HepG2 (cell line): ENCODE data around the gene GGT1. TPM values are rescaled to one million over a fixed set of nuclear protein-coding genes. Genes with fewer than 3 reads are reported as not detected.

Experiments
- CAMTA2 ChIP-seq: sonication (generic); formaldehyde crosslinking; IDR thresholded peaks from 2 replicates; pipeline ENCODE4 v1.4.0; 2020; ENCODE audit warnings: mild to moderate bottlenecking, missing genetic modification reagents, borderline replicate concordance
- CHD2 ChIP-seq: IDR thresholded peaks from 2 replicates; pipeline ENCODE4 v1.6.1; 2011; ENCODE audit warnings: low read depth, low read length, improper control_type of control experiment
- EP300 ChIP-seq, 3 experiments: sonication (generic) in 1 of 3; formaldehyde crosslinking in 1 of 3; IDR thresholded peaks; 2 replicates each; pipeline versions ENCODE4 v1.5.1 to v1.6.1; 2011 to 2020; ENCODE audit warnings: low read depth in 2 of 3, low read length in 2 of 3, borderline replicate concordance in 1 of 3, improper control_type of control experiment in 1 of 3, mild to moderate bottlenecking in 1 of 3, missing genetic modification reagents in 1 of 3, moderate library complexity in 1 of 3
- MAFF ChIP-seq: IDR thresholded peaks from 2 replicates; pipeline ENCODE4 v1.6.1; 2011; ENCODE audit warnings: low read depth, low read length, improper control_type of control experiment
- MBNL3 ChIP-seq: fragments of 250-450 bp; sonication (Bioruptor Pico); conservative IDR thresholded peaks from 2 replicates; pipeline ENCODE4 v1.8.0; 2022; ENCODE audit warnings: mild to moderate bottlenecking, inconsistent platforms
- MYNN ChIP-seq: sonication (generic); formaldehyde crosslinking; IDR thresholded peaks from 2 replicates; pipeline ENCODE4 v1.4.0; 2020; ENCODE audit warnings: mild to moderate bottlenecking, low read depth, missing genetic modification reagents
- NCOA5 ChIP-seq: sonication (generic); formaldehyde crosslinking; IDR thresholded peaks from 2 replicates; pipeline ENCODE4 v1.4.0; 2020; ENCODE audit warnings: missing genetic modification reagents
- NCOR1 ChIP-seq: fragments of 200-600 bp; sonication (generic); IDR thresholded peaks from 2 replicates; pipeline ENCODE4 v1.7.0; 2017; ENCODE audit warnings: antibody characterized with exemption, low read length, borderline replicate concordance
- NFYB ChIP-seq: sonication (generic); formaldehyde crosslinking; IDR thresholded peaks from 2 replicates; pipeline ENCODE4 v1.4.0; 2020; ENCODE audit warnings: missing genetic modification reagents
- ONECUT2 ChIP-seq: sonication (generic); formaldehyde crosslinking; IDR thresholded peaks from 2 replicates; pipeline ENCODE4 v1.4.0; 2020; ENCODE audit warnings: missing genetic modification reagents
- POLR2AphosphoS5 ChIP-seq: IDR thresholded peaks from 2 replicates; pipeline ENCODE4 v1.6.1; 2012; ENCODE audit warnings: low read depth, low read length
- RORA ChIP-seq: sonication (generic); formaldehyde crosslinking; IDR thresholded peaks from 2 replicates; pipeline ENCODE4 v1.5.0; 2020; ENCODE audit warnings: mild to moderate bottlenecking, missing genetic modification reagents, moderate library complexity
- SNAI1 ChIP-seq: sonication (generic); formaldehyde crosslinking; IDR thresholded peaks from 2 replicates; pipeline ENCODE4 v1.5.0; 2020; ENCODE audit warnings: mild to moderate bottlenecking, missing genetic modification reagents, borderline replicate concordance
- TBX2 ChIP-seq: sonication (generic); formaldehyde crosslinking; IDR thresholded peaks from 2 replicates; pipeline ENCODE4 v1.5.0; 2020; ENCODE audit warnings: missing genetic modification reagents, mild to moderate bottlenecking, borderline replicate concordance
- TRIM24 ChIP-seq: sonication (generic); formaldehyde crosslinking; IDR thresholded peaks from 2 replicates; pipeline ENCODE4 v1.8.0; 2022; ENCODE audit warnings: mild to moderate bottlenecking, missing genetic modification reagents
- ZFAT ChIP-seq: sonication (generic); formaldehyde crosslinking; conservative IDR thresholded peaks from 2 replicates; pipeline ENCODE4 v1.8.1; 2023; ENCODE audit warnings: missing genetic modification reagents, inconsistent platforms
- ZIK1 ChIP-seq: sonication (generic); formaldehyde crosslinking; IDR thresholded peaks from 2 replicates; pipeline ENCODE4 v1.5.0; 2020; ENCODE audit warnings: mild to moderate bottlenecking, low read depth, missing genetic modification reagents, borderline replicate concordance
- ZKSCAN1 ChIP-seq: fragments of 150-350 bp; IDR thresholded peaks from 2 replicates; pipeline ENCODE4 v1.6.1; 2014; ENCODE audit warnings: low read length
- ZNF24 ChIP-seq: fragments of 450-650 bp; IDR thresholded peaks from 2 replicates; pipeline ENCODE4 v1.6.1; 2017; ENCODE audit warnings: antibody characterized with exemption, mild to moderate bottlenecking
- ZNF367 ChIP-seq: sonication (generic); formaldehyde crosslinking; IDR thresholded peaks from 2 replicates; pipeline ENCODE4 v1.4.0; 2020; ENCODE audit warnings: missing genetic modification reagents, borderline replicate concordance
- ZNF441 ChIP-seq: sonication (generic); formaldehyde crosslinking; IDR thresholded peaks from 2 replicates; pipeline ENCODE4 v1.7.0; 2021; ENCODE audit warnings: missing genetic modification reagents, borderline replicate concordance
- ZZZ3 ChIP-seq: sonication (generic); formaldehyde crosslinking; IDR thresholded peaks from 2 replicates; pipeline ENCODE4 v1.4.0; 2020; ENCODE audit warnings: missing genetic modification reagents, mild to moderate bottlenecking, borderline replicate concordance
- polyA plus RNA-seq, 8 experiments: library from polyadenylated mRNA; depleted of rRNA in 3 of 8; stranded (reverse) in 7 of 8; unstranded in 1 of 8; fragments of >200 nt; fragmentation: Illumina TruSeq in 4 of 8; extraction: Trizol in 4 of 8; gene quantifications; 2 replicates each; pipeline versions ENCODE4 v1.2.1 to v1.2.3, GENCODE V29; 2011 to 2016; ENCODE audit warnings: low read depth in 4 of 8, missing spikeins in 1 of 8, mixed read lengths in 1 of 8; ENCODE audit not compliant: insufficient read depth in 1 of 8
- total RNA-seq, 5 experiments: library from RNA; depleted of rRNA; stranded (reverse); fragments of >200 nt; fragmentation: Illumina TruSeq; extraction: Trizol; gene quantifications; 2 replicates each; pipeline ENCODE4 v1.2.3, GENCODE V29; 2016; ENCODE audit warnings: low read depth in 1 of 5
- TF ChIP-seq, protein P1 (sequence below): sonication (generic); formaldehyde crosslinking; IDR thresholded peaks from 2 replicates; pipeline ENCODE4 v1.8.1; 2022; ENCODE audit warnings: low read depth, mild to moderate bottlenecking, missing genetic modification reagents
- TF ChIP-seq, protein P2 (sequence below): sonication (generic); formaldehyde crosslinking; IDR thresholded peaks from 2 replicates; pipeline ENCODE4 v1.4.0; 2020; ENCODE audit warnings: mild to moderate bottlenecking, low read depth, missing genetic modification reagents
- TF ChIP-seq, protein P3 (sequence below): sonication (generic); formaldehyde crosslinking; IDR thresholded peaks from 2 replicates; pipeline ENCODE4 v1.4.0; 2020; ENCODE audit warnings: mild to moderate bottlenecking, missing genetic modification reagents

The GGT1 gene
- total and polyA plus RNA-seq, 2 of the 13 experiments (the other 11 are each of a cell fraction or from before 2014, with no cell fraction given), result 29.9 to 103 TPM

DNA sequence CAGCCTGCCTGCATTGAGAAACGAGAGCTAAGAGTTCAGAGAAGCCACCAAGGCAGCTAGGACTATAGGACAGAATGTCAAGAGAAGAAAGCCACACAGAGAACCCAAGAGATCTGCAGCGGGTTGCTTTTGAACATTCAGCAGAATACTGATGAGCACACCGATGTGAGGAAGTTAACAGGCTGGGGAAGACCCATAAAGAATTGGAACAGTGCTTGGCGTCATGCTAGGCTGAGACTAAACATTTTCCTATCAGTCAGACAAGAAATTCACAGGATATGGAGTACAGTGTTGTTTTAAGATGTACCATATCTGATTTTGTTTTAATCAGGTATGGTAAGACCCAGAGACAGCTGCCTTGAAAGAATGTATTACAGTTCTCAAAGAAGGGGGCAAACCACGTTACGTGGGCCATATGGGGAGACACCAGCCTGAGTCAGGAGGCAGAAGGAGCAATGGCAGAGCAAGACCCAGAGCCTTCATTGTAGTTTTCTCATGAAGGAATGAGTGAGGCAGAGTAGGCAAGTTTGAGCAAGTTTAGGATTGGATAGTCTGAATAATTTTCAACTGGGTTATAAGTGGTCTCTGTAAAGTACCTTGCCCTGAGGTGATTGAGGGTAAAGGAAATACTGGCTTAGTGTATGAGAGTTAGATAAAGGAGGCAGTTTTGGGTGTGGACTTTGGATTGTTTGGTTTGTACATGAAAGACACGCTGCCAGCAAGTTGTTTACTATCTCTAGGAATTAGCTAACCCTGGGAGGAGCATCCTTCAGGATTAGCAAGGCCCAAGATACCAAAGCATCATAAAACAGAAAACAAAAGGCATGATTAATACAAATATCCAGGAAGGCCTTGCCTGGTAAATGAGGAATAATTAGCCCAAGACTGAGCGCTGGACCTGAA is 24.4 kb upstream of the GGT1 start (continued):
- TF ChIP-seq, protein P1, sequence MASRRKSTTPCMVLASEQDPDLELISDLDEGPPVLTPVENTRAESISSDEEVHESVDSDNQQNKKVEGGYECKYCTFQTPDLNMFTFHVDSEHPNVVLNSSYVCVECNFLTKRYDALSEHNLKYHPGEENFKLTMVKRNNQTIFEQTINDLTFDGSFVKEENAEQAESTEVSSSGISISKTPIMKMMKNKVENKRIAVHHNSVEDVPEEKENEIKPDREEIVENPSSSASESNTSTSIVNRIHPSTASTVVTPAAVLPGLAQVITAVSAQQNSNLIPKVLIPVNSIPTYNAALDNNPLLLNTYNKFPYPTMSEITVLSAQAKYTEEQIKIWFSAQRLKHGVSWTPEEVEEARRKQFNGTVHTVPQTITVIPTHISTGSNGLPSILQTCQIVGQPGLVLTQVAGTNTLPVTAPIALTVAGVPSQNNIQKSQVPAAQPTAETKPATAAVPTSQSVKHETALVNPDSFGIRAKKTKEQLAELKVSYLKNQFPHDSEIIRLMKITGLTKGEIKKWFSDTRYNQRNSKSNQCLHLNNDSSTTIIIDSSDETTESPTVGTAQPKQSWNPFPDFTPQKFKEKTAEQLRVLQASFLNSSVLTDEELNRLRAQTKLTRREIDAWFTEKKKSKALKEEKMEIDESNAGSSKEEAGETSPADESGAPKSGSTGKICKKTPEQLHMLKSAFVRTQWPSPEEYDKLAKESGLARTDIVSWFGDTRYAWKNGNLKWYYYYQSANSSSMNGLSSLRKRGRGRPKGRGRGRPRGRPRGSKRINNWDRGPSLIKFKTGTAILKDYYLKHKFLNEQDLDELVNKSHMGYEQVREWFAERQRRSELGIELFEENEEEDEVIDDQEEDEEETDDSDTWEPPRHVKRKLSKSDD (CRISPR knock-in tag), result no peak
- TF ChIP-seq EP300 (IDR thresholded peaks at IDR 0.05; ENCODE audit: low read depth in 2 of 2, low read length in 2 of 2) (peak; percentile 91 to 98), EP300 (CRISPR knock-in tag; IDR thresholded peaks at IDR 0.05; ENCODE audit: borderline replicate concordance) (peak; percentile 94), CAMTA2 (CRISPR knock-in tag) (no peak), POLR2AphosphoS5 (peak; percentile 47; the same call in 1 of the 2 replicates), NFYB (CRISPR knock-in tag) (no peak), ZNF441 (CRISPR knock-in tag) (no peak), ZFAT (CRISPR knock-in tag) (no peak), NCOA5 (CRISPR knock-in tag) (no peak), MBNL3 (CRISPR knock-in tag) (no peak), RORA (CRISPR knock-in tag) (no peak), TBX2 (CRISPR knock-in tag) (peak; percentile 93), NCOR1 (peak; percentile 98), CHD2 (no peak), TRIM24 (CRISPR knock-in tag) (no peak), MYNN (CRISPR knock-in tag) (no peak), MAFF (no peak), ZZZ3 (no peak), ZIK1 (CRISPR knock-in tag) (no peak), ONECUT2 (CRISPR knock-in tag) (no peak), ZNF367 (CRISPR knock-in tag) (no peak), ZNF24 (peak; percentile 45; the same call in 1 of the 2 replicates), ZKSCAN1 (no peak), SNAI1 (CRISPR knock-in tag) (no peak)
- TF ChIP-seq, protein P2, sequence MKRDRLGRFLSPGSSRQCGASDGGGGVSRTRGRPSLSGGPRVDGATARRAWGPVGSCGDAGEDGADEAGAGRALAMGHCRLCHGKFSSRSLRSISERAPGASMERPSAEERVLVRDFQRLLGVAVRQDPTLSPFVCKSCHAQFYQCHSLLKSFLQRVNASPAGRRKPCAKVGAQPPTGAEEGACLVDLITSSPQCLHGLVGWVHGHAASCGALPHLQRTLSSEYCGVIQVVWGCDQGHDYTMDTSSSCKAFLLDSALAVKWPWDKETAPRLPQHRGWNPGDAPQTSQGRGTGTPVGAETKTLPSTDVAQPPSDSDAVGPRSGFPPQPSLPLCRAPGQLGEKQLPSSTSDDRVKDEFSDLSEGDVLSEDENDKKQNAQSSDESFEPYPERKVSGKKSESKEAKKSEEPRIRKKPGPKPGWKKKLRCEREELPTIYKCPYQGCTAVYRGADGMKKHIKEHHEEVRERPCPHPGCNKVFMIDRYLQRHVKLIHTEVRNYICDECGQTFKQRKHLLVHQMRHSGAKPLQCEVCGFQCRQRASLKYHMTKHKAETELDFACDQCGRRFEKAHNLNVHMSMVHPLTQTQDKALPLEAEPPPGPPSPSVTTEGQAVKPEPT (CRISPR knock-in tag), result no peak
- TF ChIP-seq, protein P3, sequence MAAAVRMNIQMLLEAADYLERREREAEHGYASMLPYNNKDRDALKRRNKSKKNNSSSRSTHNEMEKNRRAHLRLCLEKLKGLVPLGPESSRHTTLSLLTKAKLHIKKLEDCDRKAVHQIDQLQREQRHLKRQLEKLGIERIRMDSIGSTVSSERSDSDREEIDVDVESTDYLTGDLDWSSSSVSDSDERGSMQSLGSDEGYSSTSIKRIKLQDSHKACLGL (CRISPR knock-in tag), result no peak
